Uterus (tissue), 2 donors: ENCODE results near the gene CLDN6.

Experiments used
- CTCF ChIP-seq, 4 experiments: fragments of 200-600 bp in 2 of 4; fragments of 450-650 bp in 2 of 4; sonication (generic) in 2 of 4; IDR thresholded peaks; one replicate each; pipeline ENCODE4 v1.5.1; 2016 to 2019; ENCODE audit warnings: antibody characterized with exemption in 4 of 4, mild to moderate bottlenecking in 2 of 4, moderate library complexity in 1 of 4
- POLR2A ChIP-seq, 2 donors: fragments of 450-650 bp; IDR thresholded peaks; one replicate each; pipeline ENCODE4 v1.6.1; 2016; ENCODE audit warnings: antibody characterized with exemption in 2 of 2, mild to moderate bottlenecking in 1 of 2, moderate library complexity in 1 of 2

- TF ChIP-seq CTCF (IDR thresholded peaks at IDR 0.05), result no peak
- no peak for TF ChIP-seq POLR2A (IDR thresholded peaks at IDR 0.05)
Measured at GRCh38 chr16:3004781-3005284, 13.2 kb downstream of the CLDN6 start.
